ENCODE results near the gene BTN1A1. TPM values are rescaled to one million over a fixed set of nuclear protein-coding genes. Genes with fewer than 3 reads are reported as not detected.

The BTN1A1 gene
- total and polyA plus RNA-seq, 10 of the 15 experiments (the other 5 are each of a cell fraction or from before 2014, with no cell fraction given) = 0.05 to 2.2 (median 0.87) TPM

DNA sequence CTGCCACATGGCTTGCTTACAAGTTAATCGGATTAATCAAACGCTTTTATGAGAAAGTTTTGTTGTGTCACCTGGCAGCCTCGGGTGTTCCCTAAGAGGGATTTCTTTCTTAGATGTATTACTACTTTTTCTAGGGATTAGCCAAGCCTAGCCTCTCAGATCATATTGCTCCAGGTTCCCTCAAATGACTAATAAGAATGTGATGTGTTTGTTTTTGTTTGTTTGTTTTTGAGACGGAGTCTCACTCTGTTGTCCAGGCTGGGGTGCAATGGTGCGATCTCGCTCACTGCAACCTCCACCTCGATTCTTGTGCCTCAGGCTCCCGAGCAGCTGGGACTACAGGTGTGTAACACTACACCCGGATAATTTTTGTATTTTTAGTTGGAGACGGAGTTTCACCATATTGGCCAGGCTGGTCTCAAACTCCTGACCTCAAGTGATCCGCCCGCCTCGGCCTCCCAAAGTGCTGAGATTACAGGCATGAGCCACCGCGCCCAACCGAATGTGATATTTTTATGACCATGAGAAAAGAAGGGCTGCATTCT, 39.0 kb downstream of the BTN1A1 start:
- TF ChIP-seq, protein P1, sequence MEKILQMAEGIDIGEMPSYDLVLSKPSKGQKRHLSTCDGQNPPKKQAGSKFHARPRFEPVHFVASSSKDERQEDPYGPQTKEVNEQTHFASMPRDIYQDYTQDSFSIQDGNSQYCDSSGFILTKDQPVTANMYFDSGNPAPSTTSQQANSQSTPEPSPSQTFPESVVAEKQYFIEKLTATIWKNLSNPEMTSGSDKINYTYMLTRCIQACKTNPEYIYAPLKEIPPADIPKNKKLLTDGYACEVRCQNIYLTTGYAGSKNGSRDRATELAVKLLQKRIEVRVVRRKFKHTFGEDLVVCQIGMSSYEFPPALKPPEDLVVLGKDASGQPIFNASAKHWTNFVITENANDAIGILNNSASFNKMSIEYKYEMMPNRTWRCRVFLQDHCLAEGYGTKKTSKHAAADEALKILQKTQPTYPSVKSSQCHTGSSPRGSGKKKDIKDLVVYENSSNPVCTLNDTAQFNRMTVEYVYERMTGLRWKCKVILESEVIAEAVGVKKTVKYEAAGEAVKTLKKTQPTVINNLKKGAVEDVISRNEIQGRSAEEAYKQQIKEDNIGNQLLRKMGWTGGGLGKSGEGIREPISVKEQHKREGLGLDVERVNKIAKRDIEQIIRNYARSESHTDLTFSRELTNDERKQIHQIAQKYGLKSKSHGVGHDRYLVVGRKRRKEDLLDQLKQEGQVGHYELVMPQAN (conservative IDR thresholded peaks at IDR 0.05) = no peak
- TF ChIP-seq CHD4 (IDR thresholded peaks at IDR 0.05) (no peak), MLLT1 (IDR thresholded peaks at IDR 0.05) (peak; percentile 84)
- H3K36me3 ChIP-seq (ENCODE audit: control insufficient read depth in 2 of 2, insufficient read depth in 2 of 2, low read length in 1 of 2) = 0 out of 4 replicates have a peak, but pooled peaks cover 0 to 3% of the 10 kb centered on the region in 2 experiments
- DNase-seq (ENCODE audit: low read depth, low spot score) (no peak), ATAC-seq (no peak), FAIRE-seq (no peak)
- no peaks in the 10 kb centered on the region for H4K20me1 ChIP-seq (ENCODE audit: control insufficient read depth, insufficient read depth)
- intact Hi-C loops (cut with micrococcal nuclease; ENCODE audit: unreplicated experiment) = no loop called here
- peaks cover 36% of the 10 kb centered on the region for H3K79me2 ChIP-seq (ENCODE audit: control insufficient read depth, insufficient read depth, low read length)
- no peaks in the 10 kb centered on the region for H3K9me3 ChIP-seq (replicated peaks; ENCODE audit: control insufficient read depth, insufficient read depth, low read length)
- peak overlapping the region; percentile 86 for H3K4me3 ChIP-seq
- ChIA-PET SMC1A (ENCODE audit: uncharacterized antibody, unreplicated experiment) (interaction anchor here (1.0 to 3.0 kb wide), 5 partner anchors 14 to 204 kb away, joined by 3 to 22 read pairs (median 6); no protein-coding TSS in a partner anchor), POLR2A (interaction anchor here (1.0 to 3.9 kb wide), 7 partner anchors 11 to 210 kb away, joined by 3 to 29 read pairs (median 8); no protein-coding TSS in a partner anchor), CTCF (interaction anchor here (2.3 to 2.6 kb wide), 2 partner anchors 15 to 29 kb away, joined by 13 to 17 read pairs; no protein-coding TSS in a partner anchor), RAD21 (ENCODE audit: unreplicated experiment) (interaction anchor here (0.7 to 3.7 kb wide), 4 partner anchors 15 to 65 kb away, joined by 3 to 18 read pairs (median 10); no protein-coding TSS in a partner anchor)
- no TSS peak for BruUV-seq (replicated peaks)
- H3K4me1 ChIP-seq (ENCODE audit: control insufficient read depth, insufficient read depth, low read length) = peaks cover 14% of the 10 kb centered on the region
- peak overlapping the region; percentile 99 for H3K4me2 ChIP-seq (ENCODE audit: control insufficient read depth, insufficient read depth)
- peak overlapping the region; percentile 98; the same call in 1 of the 2 replicates for H2AFZ ChIP-seq (ENCODE audit: control insufficient read depth, low read depth, low read length)
- peak overlapping the region; percentile 85 for H3K9ac ChIP-seq (ENCODE audit: control insufficient read depth, insufficient read depth, low read length)
- WGBS (ENCODE audit: insufficient coverage, insufficient replicate concordance, low lambda C conversion rate, missing lambda C conversion rate) = 62% methylated on average over 16 of the region's 16 CpGs
- H3K27ac ChIP-seq (ENCODE audit: control insufficient read depth, insufficient read depth) = peak overlapping the region; percentile 99
- no peaks in the 10 kb centered on the region for H3K27me3 ChIP-seq (replicated peaks in 1 of 2; ENCODE audit: control insufficient read depth in 2 of 2, insufficient read depth in 2 of 2, low read length in 1 of 2)
- in situ Hi-C loops (cut with MboI) = no loop called here

Measured in GM12878 (cell line).